ENCODE measurements around the gene CCNY. TPM values are rescaled to one million over a fixed set of nuclear protein-coding genes. Genes with fewer than 3 reads are reported as not detected.
"Not testable (repeated sequence)": the region's sequence is repeated elsewhere in the genome, so short reads cannot be mapped to it uniquely, and the experiment has no call there.

CCNY gene
- total RNA-seq, 4 donors from 2014 or later = 23.9 to 68.1 (median 39.5) TPM

DNA sequence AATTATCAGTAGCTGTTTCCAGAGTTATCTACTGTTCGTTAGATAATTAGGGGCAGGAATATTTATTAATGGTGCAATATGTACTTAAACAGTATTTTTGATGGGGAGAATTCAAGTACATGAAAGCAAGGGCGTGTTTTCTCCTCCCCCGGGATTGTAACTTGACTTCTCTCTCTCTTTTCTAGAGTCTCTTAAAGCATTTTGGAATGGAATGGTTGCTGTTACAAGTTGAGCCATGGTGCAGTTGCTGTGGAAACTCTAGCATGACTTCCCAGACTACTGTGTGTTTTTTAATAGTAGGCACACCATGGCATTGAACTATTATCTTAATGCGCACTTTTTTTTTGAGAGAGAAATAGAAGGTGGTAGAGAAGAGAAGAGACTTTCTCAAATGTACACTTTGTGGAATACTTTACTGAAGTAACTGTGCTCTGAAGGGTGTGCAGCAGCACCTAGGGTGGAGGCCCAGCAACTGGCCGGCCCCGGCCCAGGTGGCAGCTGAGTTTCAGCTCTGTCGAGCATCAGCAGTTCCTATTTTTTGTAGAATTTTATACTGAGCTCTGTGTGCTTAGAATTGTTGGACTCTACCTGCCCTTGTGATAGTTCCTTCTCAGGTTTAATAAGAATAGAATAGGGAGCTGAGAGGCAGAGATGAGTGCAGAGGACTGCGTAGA is 64.4 kb downstream of the CCNY start:
- in situ Hi-C loops (cut with MboI; ENCODE audit: low sequenced_read_pairs in 4 of 4) (no loop called here), intact Hi-C loops (cut with DNase I; ENCODE audit: low total_unique reads) (no loop called here)
- Histone ChIP-seq H3K4me3 (no peak overlapping the region), H3K4me1 (peaks cover 70 to 74% of the 10 kb centered on the region in 2 donors), H3K9me3 (no peaks in the 10 kb centered on the region), H3K27ac (no peak overlapping the region), H3K36me3 (no peaks in the 10 kb centered on the region), H3K27me3 (no peaks in the 10 kb centered on the region)
- ATAC-seq (peak in 1 of 2 donors; percentile 36), DNase-seq (no peak)
- TF ChIP-seq, protein P1, sequence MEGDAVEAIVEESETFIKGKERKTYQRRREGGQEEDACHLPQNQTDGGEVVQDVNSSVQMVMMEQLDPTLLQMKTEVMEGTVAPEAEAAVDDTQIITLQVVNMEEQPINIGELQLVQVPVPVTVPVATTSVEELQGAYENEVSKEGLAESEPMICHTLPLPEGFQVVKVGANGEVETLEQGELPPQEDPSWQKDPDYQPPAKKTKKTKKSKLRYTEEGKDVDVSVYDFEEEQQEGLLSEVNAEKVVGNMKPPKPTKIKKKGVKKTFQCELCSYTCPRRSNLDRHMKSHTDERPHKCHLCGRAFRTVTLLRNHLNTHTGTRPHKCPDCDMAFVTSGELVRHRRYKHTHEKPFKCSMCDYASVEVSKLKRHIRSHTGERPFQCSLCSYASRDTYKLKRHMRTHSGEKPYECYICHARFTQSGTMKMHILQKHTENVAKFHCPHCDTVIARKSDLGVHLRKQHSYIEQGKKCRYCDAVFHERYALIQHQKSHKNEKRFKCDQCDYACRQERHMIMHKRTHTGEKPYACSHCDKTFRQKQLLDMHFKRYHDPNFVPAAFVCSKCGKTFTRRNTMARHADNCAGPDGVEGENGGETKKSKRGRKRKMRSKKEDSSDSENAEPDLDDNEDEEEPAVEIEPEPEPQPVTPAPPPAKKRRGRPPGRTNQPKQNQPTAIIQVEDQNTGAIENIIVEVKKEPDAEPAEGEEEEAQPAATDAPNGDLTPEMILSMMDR (IDR thresholded peaks at IDR 0.05 in 4 of 5, conservative IDR thresholded peaks at IDR 0.05 in 1 of 5) = no peak
- TF ChIP-seq POLR2A (IDR thresholded peaks at IDR 0.05) = no peak

GRCh38 chr10:35403491-35403890 is 67.2 kb downstream of the CCNY start:
- peak overlapping the region in 2 of 4 donors; percentile 24 to 34 for H3K27ac ChIP-seq
- DNase-seq; intact Hi-C loops (cut with DNase I; ENCODE audit: low total_unique reads); ATAC-seq; H3K36me3 ChIP-seq; H3K9me3 ChIP-seq; in situ Hi-C loops (cut with MboI; ENCODE audit: low sequenced_read_pairs in 4 of 4); H3K4me3 ChIP-seq; H3K27me3 ChIP-seq: not testable (repeated sequence)
- peaks cover 50 to 51% of the 10 kb centered on the region in 2 donors for H3K4me1 ChIP-seq

DNA sequence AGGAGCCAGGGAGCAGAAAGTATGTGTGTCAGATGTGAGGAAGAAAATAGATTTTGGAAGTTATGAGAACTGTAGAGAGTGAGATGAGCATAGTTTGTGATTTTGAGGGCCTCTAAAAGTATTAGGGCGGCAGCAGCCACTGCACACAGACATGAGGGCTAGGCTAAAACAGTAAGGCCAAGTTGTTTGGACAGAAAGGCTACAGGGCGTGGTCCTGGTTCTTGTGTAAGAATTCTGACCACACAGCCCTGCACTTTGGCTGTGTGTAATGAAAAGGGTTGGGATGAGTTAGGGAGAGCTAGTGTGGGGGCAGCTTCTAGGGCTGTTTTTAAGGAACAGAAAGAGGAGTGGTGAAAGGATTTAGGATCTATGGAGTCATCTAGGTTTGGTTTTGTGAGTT is 67.8 kb downstream of the CCNY start:
- Histone ChIP-seq H3K27ac (peak overlapping the region in 2 of 4 donors; percentile 24 to 34), H3K4me1 (peaks cover 50 to 51% of the 10 kb centered on the region in 2 donors)
- in situ Hi-C loops (cut with MboI; ENCODE audit: low sequenced_read_pairs in 4 of 4); intact Hi-C loops (cut with DNase I; ENCODE audit: low total_unique reads); ATAC-seq; H3K36me3 ChIP-seq; H3K27me3 ChIP-seq; H3K9me3 ChIP-seq; H3K4me3 ChIP-seq: not testable (repeated sequence)
- peak; percentile 27 to 66 for DNase-seq

- in situ Hi-C loops (cut with MboI; ENCODE audit: low sequenced_read_pairs in 4 of 4); DNase-seq; ATAC-seq; H3K9me3 ChIP-seq; H3K27me3 ChIP-seq; H3K36me3 ChIP-seq; H3K27ac ChIP-seq; H3K4me3 ChIP-seq: not testable (repeated sequence)
- intact Hi-C loops (cut with DNase I; ENCODE audit: low total_unique reads) = loop anchor here (5.0 kb wide), 1 partner anchor 74 kb away; no protein-coding TSS in a partner anchor
- H3K4me1 ChIP-seq = peaks cover 47 to 52% of the 10 kb centered on the region in 2 donors
These were observed 69.8 kb downstream of the CCNY start for GRCh38 chr10:35406003-35406630.

DNA sequence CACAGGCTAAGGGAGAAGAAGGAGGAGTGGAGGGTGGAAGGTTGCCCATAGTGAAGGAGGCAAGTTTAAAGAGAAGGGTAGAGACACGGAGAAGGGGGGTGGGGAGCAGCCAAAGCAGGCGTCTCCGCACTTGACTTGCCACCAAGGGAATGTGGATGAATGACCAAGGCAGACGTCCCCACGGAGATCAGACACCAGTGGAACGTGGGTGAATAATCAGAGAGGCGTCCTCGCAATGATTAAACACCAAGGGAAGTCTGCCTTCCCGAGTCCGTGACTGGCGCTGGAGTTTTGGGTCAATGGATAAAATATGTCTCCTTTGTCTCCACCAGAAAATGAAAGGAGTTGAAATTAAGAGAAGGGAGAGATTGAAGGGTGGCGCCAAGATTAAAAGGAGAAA is 71.4 kb downstream of the CCNY start:
- H3K36me3 ChIP-seq; H3K4me3 ChIP-seq; H3K9me3 ChIP-seq; ATAC-seq; H3K27me3 ChIP-seq; in situ Hi-C loops (cut with MboI; ENCODE audit: low sequenced_read_pairs in 4 of 4); DNase-seq: not testable (repeated sequence)
- Histone ChIP-seq H3K4me1 (peaks cover 58 to 61% of the 10 kb centered on the region in 2 donors), H3K27ac (peak overlapping the region in 1 of 4 donors; percentile 68)
- intact Hi-C loops (cut with DNase I; ENCODE audit: low total_unique reads) = loop anchor here (5.0 kb wide), 1 partner anchor 75 kb away; no protein-coding TSS in a partner anchor

- ATAC-seq = peak; percentile 99
- Histone ChIP-seq H3K27me3 (no peaks in the 10 kb centered on the region), H3K4me1 (peaks cover 60 to 62% of the 10 kb centered on the region in 2 donors), H3K9me3 (no peaks in the 10 kb centered on the region), H3K4me3 (no peak overlapping the region), H3K36me3 (no peaks in the 10 kb centered on the region), H3K27ac (peak overlapping the region; percentile 59 to 69 (median 67))
- intact Hi-C loops (cut with DNase I; ENCODE audit: low total_unique reads) (loop anchor here (5.0 kb wide), 1 partner anchor 77 kb away; no protein-coding TSS in a partner anchor), in situ Hi-C loops (cut with MboI; ENCODE audit: low sequenced_read_pairs in 4 of 4) (no loop called here)
- DNase-seq = peak; percentile 80 to 90
- TF ChIP-seq, protein P1 (IDR thresholded peaks at IDR 0.05 in 4 of 5, conservative IDR thresholded peaks at IDR 0.05 in 1 of 5) = no peak
- TF ChIP-seq POLR2A (IDR thresholded peaks at IDR 0.05) = peak in 1 of 2 donors; percentile 15
These were observed 72.8 kb downstream of the CCNY start for GRCh38 chr10:35409094-35409582.
